ENCODE results near the gene TMEM198. TPM values are rescaled to one million over a fixed set of nuclear protein-coding genes. Genes with fewer than 3 reads are reported as not detected.

The TMEM198 gene
- total and polyA plus RNA-seq, 12 donors: 3.3 to 16.2 (median 10.2) TPM

DNA sequence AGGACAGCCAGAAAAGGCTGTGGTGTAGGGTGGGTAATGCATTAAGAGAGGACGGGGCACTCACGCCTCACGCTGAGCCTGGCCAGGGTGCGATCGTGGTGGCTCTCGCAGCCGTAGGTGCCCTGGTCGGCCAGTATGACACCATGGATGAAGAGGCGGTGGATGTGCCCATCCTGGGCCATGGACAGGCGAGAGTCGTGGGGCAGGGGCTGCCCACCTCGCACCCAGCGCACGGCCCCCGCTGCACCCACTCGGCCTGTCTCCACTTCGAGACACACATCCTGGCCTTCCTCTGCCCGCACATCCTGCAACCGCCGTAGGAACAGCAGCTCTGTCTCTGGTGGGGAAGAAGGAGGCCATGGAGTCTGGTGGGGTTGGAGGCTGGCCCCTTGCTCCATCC lies 12.1 kb downstream of the TMEM198 start:
- Histone ChIP-seq H3K27me3 (no peaks in the 10 kb centered on the region), H3K36me3 (replicated peaks in 1 of 2) (no peaks in the 10 kb centered on the region), H3K27ac (no peak overlapping the region), H3K4me3 (no peak overlapping the region), H3K4me1 (replicated peaks in 1 of 2) (peaks cover 14 to 16% of the 10 kb centered on the region in 2 donors), H3K9me3 (replicated peaks in 1 of 3) (no peaks in the 10 kb centered on the region)
- TF ChIP-seq, protein P1, sequence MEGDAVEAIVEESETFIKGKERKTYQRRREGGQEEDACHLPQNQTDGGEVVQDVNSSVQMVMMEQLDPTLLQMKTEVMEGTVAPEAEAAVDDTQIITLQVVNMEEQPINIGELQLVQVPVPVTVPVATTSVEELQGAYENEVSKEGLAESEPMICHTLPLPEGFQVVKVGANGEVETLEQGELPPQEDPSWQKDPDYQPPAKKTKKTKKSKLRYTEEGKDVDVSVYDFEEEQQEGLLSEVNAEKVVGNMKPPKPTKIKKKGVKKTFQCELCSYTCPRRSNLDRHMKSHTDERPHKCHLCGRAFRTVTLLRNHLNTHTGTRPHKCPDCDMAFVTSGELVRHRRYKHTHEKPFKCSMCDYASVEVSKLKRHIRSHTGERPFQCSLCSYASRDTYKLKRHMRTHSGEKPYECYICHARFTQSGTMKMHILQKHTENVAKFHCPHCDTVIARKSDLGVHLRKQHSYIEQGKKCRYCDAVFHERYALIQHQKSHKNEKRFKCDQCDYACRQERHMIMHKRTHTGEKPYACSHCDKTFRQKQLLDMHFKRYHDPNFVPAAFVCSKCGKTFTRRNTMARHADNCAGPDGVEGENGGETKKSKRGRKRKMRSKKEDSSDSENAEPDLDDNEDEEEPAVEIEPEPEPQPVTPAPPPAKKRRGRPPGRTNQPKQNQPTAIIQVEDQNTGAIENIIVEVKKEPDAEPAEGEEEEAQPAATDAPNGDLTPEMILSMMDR (IDR thresholded peaks at IDR 0.05): no peak
- no peak for TF ChIP-seq POLR2A (IDR thresholded peaks at IDR 0.05)
- DNase-seq: no peak
- WGBS, 4 donors: 85 to 97% (median 94%) methylated on average over 8 to 20 of the region's 20 CpGs
- intact Hi-C loops (cut with DNase I): no loop called here

DNA sequence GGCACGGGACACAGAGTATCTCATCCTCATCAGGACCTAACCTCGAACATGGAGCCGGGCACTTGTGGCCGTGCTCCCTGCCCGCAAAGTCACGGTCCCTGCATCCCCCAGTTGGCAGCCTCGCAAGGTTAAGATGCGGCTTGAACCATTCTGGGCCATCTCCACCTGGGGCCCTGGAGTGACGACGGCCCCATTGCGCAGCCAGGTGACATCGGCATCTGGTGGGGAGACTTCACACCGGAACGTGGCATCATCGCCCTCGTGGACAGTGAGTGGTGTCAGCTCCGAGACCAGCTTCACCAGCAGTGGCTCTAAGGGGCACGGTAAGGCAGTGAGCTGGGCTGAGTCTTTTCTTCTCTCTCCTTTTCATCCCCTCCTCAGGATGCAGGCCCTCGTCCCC lies 12.6 kb downstream of the TMEM198 start:
- H3K9me3 ChIP-seq (replicated peaks in 1 of 3): no peaks in the 10 kb centered on the region
- 94 to 98% (median 95%) methylated on average over 15 to 19 of the region's 19 CpGs for WGBS, 4 donors
- no peaks in the 10 kb centered on the region for H3K27me3 ChIP-seq
- intact Hi-C loops (cut with DNase I): no loop called here
- H3K36me3 ChIP-seq (replicated peaks in 1 of 2): no peaks in the 10 kb centered on the region
- TF ChIP-seq, protein P1 (IDR thresholded peaks at IDR 0.05): no peak
- no peak for TF ChIP-seq POLR2A (IDR thresholded peaks at IDR 0.05)
- no peak for DNase-seq
- no peak overlapping the region for H3K4me3 ChIP-seq
- H3K27ac ChIP-seq: no peak overlapping the region
- H3K4me1 ChIP-seq (replicated peaks in 1 of 2): peaks cover 14 to 16% of the 10 kb centered on the region in 2 donors

DNA sequence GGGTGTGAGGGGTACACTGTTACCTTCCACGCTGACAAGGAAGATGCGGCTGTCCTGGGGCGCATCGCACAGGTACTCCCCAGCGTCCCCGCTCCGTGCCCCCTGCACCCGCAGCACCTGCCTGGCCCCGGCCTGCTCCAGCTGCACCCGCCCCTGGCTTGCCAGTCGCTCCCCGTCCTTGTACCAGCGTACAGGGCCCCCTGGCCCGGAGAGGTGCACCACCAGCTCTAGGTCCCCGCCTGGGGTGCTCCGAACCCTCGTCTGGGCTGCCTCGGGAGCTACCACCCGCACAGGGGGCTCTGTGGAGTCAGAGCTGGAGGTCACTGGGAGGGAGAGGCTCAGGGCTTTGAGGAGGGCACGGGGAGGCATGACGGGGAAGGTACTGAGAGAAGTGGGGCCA lies 13.5 kb downstream of the TMEM198 start:
- no peaks in the 10 kb centered on the region for H3K9me3 ChIP-seq (replicated peaks in 1 of 3)
- peaks cover 8% of the 10 kb centered on the region in 2 donors for H3K4me1 ChIP-seq (replicated peaks in 1 of 2)
- intact Hi-C loops (cut with DNase I): no loop called here
- no peaks in the 10 kb centered on the region for H3K27me3 ChIP-seq
- no peaks in the 10 kb centered on the region for H3K36me3 ChIP-seq (replicated peaks in 1 of 2)
- TF ChIP-seq POLR2A (IDR thresholded peaks at IDR 0.05): no peak
- TF ChIP-seq, protein P1 (IDR thresholded peaks at IDR 0.05): no peak
- 91 to 96% (median 94%) methylated on average over 5 to 21 of the region's 21 CpGs for WGBS, 4 donors
- H3K27ac ChIP-seq: no peak overlapping the region
- no peak overlapping the region for H3K4me3 ChIP-seq
- no peak for DNase-seq

DNA sequence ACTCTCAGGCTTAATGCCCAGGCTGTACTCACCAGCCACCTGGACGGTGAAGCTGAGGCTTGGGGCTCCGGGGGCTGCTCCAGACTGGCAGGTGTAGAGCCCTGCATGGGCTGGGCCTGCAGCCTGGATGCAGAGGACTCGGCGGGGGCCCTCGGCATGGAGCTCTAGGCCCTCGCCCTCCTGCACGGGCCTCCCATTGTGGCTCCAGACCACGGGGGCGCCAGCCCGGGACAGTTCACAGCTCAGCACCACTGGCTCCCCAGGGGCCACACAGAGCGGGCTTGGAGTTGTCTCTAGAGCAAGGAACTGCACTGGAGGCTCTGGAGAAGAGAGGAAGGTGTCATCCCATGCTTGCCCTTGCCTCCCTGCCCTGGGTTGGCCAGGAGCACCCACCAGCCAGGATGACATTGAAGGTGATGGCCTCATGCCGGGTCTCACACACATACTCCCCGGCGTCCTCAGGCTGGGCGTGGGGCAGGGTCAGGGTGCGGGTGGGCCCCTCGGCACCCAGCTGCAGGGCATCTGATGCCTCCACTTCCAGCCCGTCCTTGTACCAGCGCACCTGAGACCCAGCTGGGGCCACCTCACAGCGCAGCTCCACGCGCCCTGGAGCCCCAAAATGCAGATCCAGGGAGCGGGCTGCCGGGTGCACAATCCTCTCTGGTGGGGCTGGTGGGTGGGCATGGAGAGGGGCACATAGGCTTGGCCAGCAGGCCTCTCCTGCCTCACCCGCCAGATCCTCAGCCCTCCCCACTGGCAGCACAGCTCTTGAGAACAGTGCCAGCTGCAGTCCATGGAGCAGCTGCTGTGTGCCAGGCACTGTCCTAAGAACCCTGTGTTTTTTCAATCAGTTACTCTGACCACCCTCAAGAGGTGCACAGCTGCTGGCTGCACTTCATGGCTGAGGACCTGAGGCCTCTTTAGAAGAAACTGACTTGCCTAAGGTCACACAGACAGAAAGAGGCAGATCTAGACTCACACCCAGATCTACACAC lies 14.3 kb downstream of the TMEM198 start:
- Histone ChIP-seq H3K4me1 (replicated peaks in 1 of 2) (peaks cover 2 to 4% of the 10 kb centered on the region in 2 donors), H3K27me3 (no peaks in the 10 kb centered on the region), H3K27ac (no peak overlapping the region), H3K36me3 (replicated peaks in 1 of 2) (no peaks in the 10 kb centered on the region), H3K9me3 (replicated peaks in 1 of 3) (no peaks in the 10 kb centered on the region), H3K4me3 (no peak overlapping the region)
- intact Hi-C loops (cut with DNase I): no loop called here
- DNase-seq: no peak
- WGBS, 4 donors: 88 to 95% (median 94%) methylated on average over 4 to 25 of the region's 25 CpGs
- TF ChIP-seq POLR2A (IDR thresholded peaks at IDR 0.05): no peak
- TF ChIP-seq, protein P1 (IDR thresholded peaks at IDR 0.05): no peak
